Activated gamma-delta T cell treated with Interleukin-2 at 50 U/mL for 16 hours (primary cell): Measurements from ENCODE around the gene DHFR2.
"Not testable (repeated sequence)": the region's sequence is repeated elsewhere in the genome, so short reads cannot be mapped to it uniquely, and the experiment has no call there.

Source experiments
- DNase-seq: peaks from one replicate; pipeline ENCODE4 v3.0.0-alpha.2; 2020

Gene DHFR2

DNA sequence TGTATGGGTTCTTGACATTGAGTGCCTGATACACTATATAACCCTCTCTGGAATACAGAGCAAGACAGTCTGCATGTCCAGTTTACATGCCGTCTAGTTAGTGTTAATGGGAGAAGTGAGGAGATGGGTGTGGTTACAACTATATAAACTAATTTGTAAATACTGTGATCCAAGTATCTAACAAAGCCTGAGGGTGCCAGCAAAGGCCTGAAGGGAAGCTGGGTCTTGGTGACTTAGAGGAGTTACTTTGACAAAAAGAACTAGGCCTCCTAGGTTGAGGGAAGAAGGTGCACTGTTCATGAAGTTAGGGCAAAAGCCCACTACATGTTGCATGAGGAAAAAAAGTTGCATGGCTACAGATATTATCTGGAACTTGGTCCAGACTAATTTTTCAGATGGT, 2.4 kb upstream of the DHFR2 start:
- DNase-seq: no peak

DNA sequence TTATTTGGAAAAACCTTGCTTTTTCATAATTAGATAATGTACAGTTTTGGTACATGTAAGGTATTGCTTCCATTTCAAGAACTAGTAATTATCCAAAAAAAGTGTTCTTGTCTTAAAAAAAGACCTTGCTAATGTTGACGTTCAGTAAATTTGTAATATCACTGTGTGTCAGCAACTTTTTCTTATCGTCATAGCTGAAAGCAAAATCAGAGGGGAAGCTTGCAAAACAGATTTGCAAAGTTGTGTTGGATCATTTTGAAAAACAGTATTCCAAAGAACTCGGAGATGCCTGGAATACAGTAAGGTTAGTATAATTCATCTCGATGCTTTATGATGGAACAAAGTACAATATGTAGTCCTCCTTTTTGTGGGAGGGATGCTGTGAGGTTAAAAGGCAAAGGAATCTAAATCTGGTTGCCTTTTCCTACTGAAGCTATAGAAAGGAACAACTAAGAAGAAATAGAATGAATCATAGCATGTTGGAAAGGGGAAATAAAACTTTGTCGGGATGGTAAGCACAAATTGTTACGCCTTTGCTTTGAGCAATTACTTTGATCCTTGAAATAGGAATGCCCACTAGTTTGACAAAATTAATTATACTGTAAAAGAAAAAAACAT, 1.6 kb upstream of the DHFR2 start:
- DNase-seq: no peak

GRCh38 chr3:94063496-94064119, 892 bp upstream of the DHFR2 start:
- no peak for DNase-seq

DNA sequence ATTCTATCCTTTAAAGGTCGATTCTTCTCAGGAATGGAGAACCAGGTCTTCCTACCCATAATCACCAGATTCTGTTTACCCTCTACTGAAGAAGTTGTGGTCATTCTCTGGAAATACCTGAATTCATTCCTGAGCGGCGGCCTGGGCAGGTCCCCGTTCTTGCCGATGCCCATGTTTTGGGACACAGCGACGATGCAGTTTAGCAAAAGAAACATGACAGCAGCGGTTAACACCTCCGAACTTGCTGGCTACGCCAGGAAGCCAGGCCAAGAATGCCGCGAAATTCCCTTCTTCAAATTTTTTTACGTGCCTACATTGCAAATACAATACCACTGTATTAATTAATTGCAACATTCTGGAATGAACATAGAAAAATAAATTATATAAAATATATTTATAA, 1.4 kb downstream of the DHFR2 start:
- DNase-seq: no peak

- no peak for DNase-seq
These were observed 12.2 kb downstream of the DHFR2 start for GRCh38 chr3:94050546-94050945.

GRCh38 chr3:94049267-94049666, 13.4 kb downstream of the DHFR2 start:
- DNase-seq: no peak

DNA sequence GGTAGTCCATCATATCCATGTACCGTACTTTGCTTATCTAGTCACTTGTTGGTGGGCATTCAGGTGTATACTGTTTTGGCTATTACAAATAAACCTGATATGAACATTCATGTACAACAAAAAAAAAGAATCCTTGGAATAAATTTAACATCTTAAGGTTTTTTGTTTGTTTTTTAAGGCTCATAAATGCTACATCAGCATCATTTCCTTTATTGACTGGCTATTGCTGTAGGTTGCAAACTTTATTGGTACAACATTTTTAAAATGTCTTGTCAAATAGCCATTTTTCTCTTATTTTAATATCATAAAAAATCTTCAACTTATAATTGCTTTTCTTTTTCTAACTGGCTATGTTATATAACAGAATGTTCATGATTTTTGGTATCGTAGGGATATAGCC, 16.2 kb downstream of the DHFR2 start:
- DNase-seq: no peak

GRCh38 chr3:94044100-94044936, 18.4 kb downstream of the DHFR2 start:
- DNase-seq: not testable (repeated sequence)

- no peak for DNase-seq
These were observed 19.4 kb downstream of the DHFR2 start for GRCh38 chr3:94043285-94043684.

- no peak for DNase-seq
These were observed 25.7 kb downstream of the DHFR2 start for GRCh38 chr3:94036909-94037507.

DNA sequence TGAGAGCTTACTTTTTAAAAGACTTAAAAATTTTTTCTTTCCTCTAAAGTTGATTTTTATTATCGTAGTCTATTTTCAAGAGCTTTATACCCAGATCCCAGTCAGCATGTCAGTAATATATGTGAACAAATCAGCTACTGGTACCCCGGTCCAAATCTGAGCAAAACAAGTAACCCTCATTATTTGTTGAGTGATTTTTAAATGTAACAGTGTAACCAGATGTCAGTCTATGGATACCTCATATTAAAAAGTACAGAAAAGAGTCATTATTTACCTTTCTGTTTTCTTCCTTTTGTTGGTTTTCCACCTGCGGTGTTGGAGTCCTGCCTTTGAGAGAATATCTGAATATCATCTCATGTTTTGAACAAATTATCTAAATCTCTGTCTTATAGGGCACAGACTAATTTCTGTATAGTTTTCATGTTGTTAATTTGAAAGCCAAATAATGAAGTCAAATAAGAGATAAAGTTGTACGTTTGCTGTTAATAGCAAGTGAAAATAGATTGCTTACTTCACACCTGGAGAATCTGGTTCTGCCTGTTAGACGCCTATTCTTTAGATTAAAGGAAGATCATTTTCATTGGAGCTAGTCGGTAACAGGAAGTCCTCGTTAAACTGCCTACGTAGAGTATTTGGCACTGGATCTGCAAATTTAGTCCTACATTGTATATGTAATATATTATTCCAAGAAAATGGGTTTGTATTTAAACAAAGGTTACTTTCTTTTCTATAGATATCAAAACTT, 34.5 kb downstream of the DHFR2 start, which contains the start of gene STX19:
Gene STX19, minus strand, starts transcription at position 505 of the 745 bp plus-strand sequence. CDS start 13,328 bp downstream, outside the sequence.
- no peak for DNase-seq

DNA sequence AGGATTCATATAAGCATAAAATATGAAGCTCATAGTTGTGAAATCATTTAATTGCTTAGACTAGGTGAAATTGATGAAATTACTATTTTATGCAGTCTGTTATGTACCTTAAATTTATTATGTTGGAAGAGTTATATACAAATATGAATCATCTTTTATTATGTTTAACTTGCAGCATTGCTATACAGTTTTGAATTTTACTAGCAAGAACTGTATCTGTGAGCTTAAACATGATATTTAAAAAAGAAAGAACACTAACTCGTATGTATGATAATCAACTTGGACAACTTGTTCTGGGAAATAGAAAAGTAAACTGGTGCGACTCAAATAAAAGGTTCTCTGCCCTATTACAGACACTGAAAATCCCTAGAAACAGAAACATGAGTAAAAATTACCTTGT, 36.1 kb downstream of the DHFR2 start:
- DNase-seq: no peak

- DNase-seq: no peak
These were observed 38.3 kb downstream of the DHFR2 start for GRCh38 chr3:94024385-94024784.

GRCh38 chr3:94020293-94020692, 42.4 kb downstream of the DHFR2 start:
- no peak for DNase-seq

DNA sequence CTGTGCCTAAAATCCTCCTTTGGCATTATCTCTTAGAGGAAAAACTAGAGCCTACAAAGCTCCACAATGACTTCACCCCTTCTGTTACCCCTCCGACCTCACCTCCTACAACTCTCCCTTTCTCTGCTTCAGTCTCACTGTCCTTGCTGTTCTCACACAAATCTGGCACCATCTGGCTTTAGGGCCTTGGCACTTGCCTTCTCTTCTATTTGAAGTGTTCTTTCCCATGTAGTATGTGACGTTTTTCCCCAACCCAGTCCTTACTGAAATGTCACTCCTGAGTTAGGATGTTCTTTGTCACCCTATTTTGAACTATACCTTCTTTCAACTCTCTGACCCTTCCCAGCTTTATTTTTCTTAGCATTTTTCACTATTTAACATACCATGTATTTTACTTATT, 43.1 kb downstream of the DHFR2 start:
- DNase-seq: no peak

GRCh38 chr3:94015025-94015424, 47.7 kb downstream of the DHFR2 start:
- no peak for DNase-seq

- no peak for DNase-seq
These were observed 50.5 kb downstream of the DHFR2 start for GRCh38 chr3:94012185-94012584.

GRCh38 chr3:94011233-94011711, 51.4 kb downstream of the DHFR2 start:
- DNase-seq: no peak

GRCh38 chr3:94009608-94010007, 53.1 kb downstream of the DHFR2 start:
- no peak for DNase-seq

DNA sequence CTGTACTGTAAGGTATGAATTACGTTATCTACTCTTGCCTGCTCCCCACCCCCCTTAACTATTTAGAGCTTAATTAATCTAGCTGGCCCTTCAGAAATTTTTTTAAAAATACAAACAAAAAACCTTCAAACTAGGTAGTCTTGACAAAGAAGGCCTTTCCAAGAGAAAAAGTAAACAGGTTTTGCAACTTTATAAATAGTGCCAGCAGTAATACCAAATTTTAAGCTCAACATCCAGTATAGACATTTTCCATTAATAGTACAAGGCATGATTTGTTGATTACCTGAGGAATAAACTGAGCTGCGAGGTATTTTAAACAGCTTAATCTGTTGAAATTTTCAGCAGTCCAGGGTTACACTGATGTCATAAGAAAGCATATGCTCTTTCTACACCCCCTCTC, 54.5 kb downstream of the DHFR2 start:
- no peak for DNase-seq
